H9 (cell line): Measurements from ENCODE around the gene PICALM. TPM values are rescaled to one million over a fixed set of nuclear protein-coding genes. Genes with fewer than 3 reads are reported as not detected.

Experiments
- DNase-seq: peaks from one replicate; pipeline ENCODE4 v3.0.0-alpha.2; 2017
- H2AFZ ChIP-seq: one replicate; pipeline ENCODE4 v1.6.1; 2013; ENCODE audit warnings: mild to moderate bottlenecking, low read length, control low read depth, moderate library complexity
- H2AK5ac ChIP-seq: 2 replicates; pipeline ENCODE4 v1.6.1; 2013; ENCODE audit warnings: low read length, control low read depth, mixed read lengths; ENCODE audit not compliant: insufficient read length
- H2BK120ac ChIP-seq: one replicate; pipeline ENCODE4 v1.6.1; 2013; ENCODE audit warnings: low read depth, mild to moderate bottlenecking, low read length, control low read depth, inconsistent platforms; ENCODE audit not compliant: poor library complexity, severe bottlenecking
- H2BK12ac ChIP-seq: 2 replicates; pipeline ENCODE4 v1.6.1; 2013; ENCODE audit warnings: low read length, control low read depth, mixed read lengths, low read depth; ENCODE audit not compliant: insufficient read length
- H2BK15ac ChIP-seq: 2 replicates; pipeline ENCODE4 v1.6.1; 2013; ENCODE audit warnings: low read depth, low read length, control low read depth
- H2BK20ac ChIP-seq: one replicate; pipeline ENCODE4 v1.6.1; 2013; ENCODE audit warnings: low read depth, mild to moderate bottlenecking, low read length, control low read depth, inconsistent platforms; ENCODE audit not compliant: poor library complexity, severe bottlenecking
- H2BK5ac ChIP-seq: 2 replicates; pipeline ENCODE4 v1.6.1; 2013; ENCODE audit warnings: low read length, control low read depth, mixed read lengths; ENCODE audit not compliant: insufficient read length
- H3K14ac ChIP-seq: 2 replicates; pipeline ENCODE4 v1.6.1; 2013; ENCODE audit warnings: low read length, control low read depth; ENCODE audit not compliant: insufficient read depth
- H3K18ac ChIP-seq: 2 replicates; pipeline ENCODE4 v1.6.1; 2013; ENCODE audit warnings: low read depth, mild to moderate bottlenecking, mixed read lengths, low read length, control low read depth; ENCODE audit not compliant: insufficient read length
- H3K23ac ChIP-seq: 2 replicates; pipeline ENCODE4 v1.6.1; 2013; ENCODE audit warnings: low read length, control low read depth, mixed read lengths, low read depth; ENCODE audit not compliant: insufficient read length
- H3K23me2 ChIP-seq: 2 replicates; pipeline ENCODE4 v1.6.1; 2013; ENCODE audit warnings: low read depth, mild to moderate bottlenecking, mixed read lengths, low read length, control low read depth; ENCODE audit not compliant: insufficient read length, poor library complexity, severe bottlenecking
- H3K27ac ChIP-seq: 2 replicates; pipeline ENCODE4 v1.5.1; 2013; ENCODE audit warnings: low read length, control low read depth, mixed read lengths, low read depth; ENCODE audit not compliant: insufficient read length
- H3K27me3 ChIP-seq: 2 replicates; pipeline ENCODE4 v1.6.1; 2013; ENCODE audit warnings: low read length, control low read depth, inconsistent platforms; ENCODE audit not compliant: insufficient read depth
- H3K4ac ChIP-seq: 2 replicates; pipeline ENCODE4 v1.6.1; 2013; ENCODE audit warnings: low read depth, mild to moderate bottlenecking, control low read depth, inconsistent platforms, low read length, moderate library complexity
- H3K4me1 ChIP-seq: 2 replicates; pipeline ENCODE4 v1.6.1; 2013; ENCODE audit warnings: low read length, control low read depth, inconsistent platforms; ENCODE audit not compliant: insufficient read depth
- H3K4me2 ChIP-seq: 2 replicates; pipeline ENCODE4 v1.6.1; 2013; ENCODE audit warnings: low read length, control low read depth, mixed read lengths; ENCODE audit not compliant: insufficient read length, insufficient read depth
- H3K56ac ChIP-seq: 2 replicates; pipeline ENCODE4 v1.6.1; 2013; ENCODE audit warnings: low read depth, mild to moderate bottlenecking, mixed read lengths, low read length, control low read depth; ENCODE audit not compliant: insufficient read length
- H3K79me1 ChIP-seq: 2 replicates; pipeline ENCODE4 v1.6.1; 2013; ENCODE audit warnings: low read depth, mild to moderate bottlenecking, moderate library complexity, low read length, control low read depth, inconsistent platforms; ENCODE audit not compliant: insufficient read depth, poor library complexity, severe bottlenecking
- H3K79me2 ChIP-seq: 2 replicates; pipeline ENCODE4 v1.6.1; 2013; ENCODE audit warnings: low read length, control low read depth, inconsistent platforms; ENCODE audit not compliant: insufficient read depth
- H3K9ac ChIP-seq: 2 replicates; pipeline ENCODE4 v1.6.1; 2013; ENCODE audit warnings: low read length, control low read depth, mixed read lengths; ENCODE audit not compliant: insufficient read length; ENCODE audit errors: extremely low read depth
- H3K9me3 ChIP-seq: one replicate; pipeline ENCODE4 v1.6.1; 2013; ENCODE audit warnings: low read depth, low read length, inconsistent platforms; ENCODE audit not compliant: control insufficient read depth
- H3T11ph ChIP-seq: one replicate; pipeline ENCODE4 v1.6.1; 2013; ENCODE audit warnings: mild to moderate bottlenecking, low read length, control low read depth, inconsistent platforms
- H4K20me1 ChIP-seq: one replicate; pipeline ENCODE4 v1.6.1; 2013; ENCODE audit not compliant: control insufficient read depth, insufficient read length, insufficient read depth
- H4K5ac ChIP-seq: 2 replicates; pipeline ENCODE4 v1.6.1; 2013; ENCODE audit warnings: low read depth, mild to moderate bottlenecking, mixed read lengths, low read length, control low read depth; ENCODE audit not compliant: insufficient read length
- H4K8ac ChIP-seq: replicated peaks from 2 replicates; pipeline ENCODE4 v1.6.1; 2013; ENCODE audit warnings: low read length, control low read depth, mixed read lengths, low read depth; ENCODE audit not compliant: insufficient read length
- H4K91ac ChIP-seq: 2 replicates; pipeline ENCODE4 v1.6.1; 2013; ENCODE audit warnings: low read depth, mild to moderate bottlenecking, moderate library complexity, mixed read lengths, low read length, control low read depth; ENCODE audit not compliant: insufficient read length
- H3K27ac Mint-ChIP-seq, 3 experiments: 2 replicates in 2 of 3; 3 replicates in 1 of 3; pipeline ENCODE4 v1.8.0; 2020 to 2021; ENCODE audit warnings: mixed read lengths in 3 of 3, mild to moderate bottlenecking in 1 of 3, moderate library complexity in 1 of 3
- H3K27me3 Mint-ChIP-seq: 2 replicates; pipeline ENCODE4 v1.8.0; 2021; ENCODE audit warnings: low read depth, mild to moderate bottlenecking, moderate library complexity, mixed read lengths
- H3K36me3 Mint-ChIP-seq, 3 experiments: 2 replicates in 2 of 3; 3 replicates in 1 of 3; pipeline ENCODE4 v1.8.0; 2020 to 2021; ENCODE audit warnings: low read depth in 3 of 3, mixed read lengths in 3 of 3; ENCODE audit not compliant: insufficient read depth in 1 of 3
- H3K4me1 Mint-ChIP-seq, 2 experiments: 2 replicates each; pipeline ENCODE4 v1.8.0; 2020; ENCODE audit warnings: mixed read lengths in 2 of 2
- H3K4me3 Mint-ChIP-seq, 2 experiments: 2 replicates in 1 of 2; 3 replicates in 1 of 2; pipeline ENCODE4 v1.8.0; 2020 to 2021; ENCODE audit warnings: mild to moderate bottlenecking in 2 of 2, mixed read lengths in 2 of 2, moderate library complexity in 1 of 2
- H3K9me3 Mint-ChIP-seq, 2 experiments: 2 replicates in 1 of 2; 3 replicates in 1 of 2; pipeline ENCODE4 v1.8.0; 2020; ENCODE audit warnings: mild to moderate bottlenecking in 2 of 2, mixed read lengths in 2 of 2, moderate library complexity in 1 of 2
- CTCF ChIP-seq: fragments of 200-600 bp; sonication (generic); conservative IDR thresholded peaks from 3 replicates; pipeline ENCODE4 v1.8.0; 2021; ENCODE audit warnings: antibody characterized with exemption, mild to moderate bottlenecking
- WGBS: extraction: QIAGEN DNeasy Blood & Tissue Kit; methylation state at CpG from one replicate; pipeline ENCODE4 v1.1.7; 2013; ENCODE audit warnings: missing lambda C conversion rate, low lambda C conversion rate, mixed read lengths; ENCODE audit not compliant: insufficient read length; ENCODE audit errors: extremely low coverage; 5-methylcytosine and 5-hydroxymethylcytosine counted together
- long read RNA-seq: library from polyadenylated mRNA; unstranded; transcript quantifications from one replicate; pipeline ENCODE4 v2.0.0, GENCODE V29; 2020
- total RNA-seq: library from RNA; stranded (reverse); gene quantifications from 2 replicates; pipeline ENCODE4 v1.2.1, GENCODE V29; 2021

The PICALM gene
- 76.4 and 80.4 TPM in 2 replicates for total RNA-seq
- long read RNA-seq, partial matches to known transcripts = 8 of 29 reads
- long read RNA-seq, other reads (novel, unspliced or antisense) = 17 of 29 reads

GRCh38 chr11:86068951-86069407, at the start of gene PICALM:
PICALM (minus strand) TSS chr11:86069084; CDS start chr11:86068780, 304 bp downstream.
- Mint-ChIP-seq H3K4me1 (peaks cover 36 to 39% of the 10 kb centered on the region in 2 experiments), H3K4me3 (peak within 1 kb of the TSS; percentile 99 to 100), H3K27ac (peak within 1 kb of the TSS; percentile 97 to 99 (median 98)), H3K36me3 (0 out of 7 replicates have a peak, but pooled peaks cover 0 to 3% (median 0%) of the 10 kb centered on the region in 3 experiments), H3K9me3 (no peaks in the 10 kb centered on the region; a peak in 1 of 5 replicates), H3K27me3 (no peaks in the 10 kb centered on the region; the same call in 1 of the 2 replicates)
- peak within 1 kb of the TSS; percentile 67 for H4K5ac ChIP-seq
- H2BK12ac ChIP-seq = peak within 1 kb of the TSS; percentile 84
- peak within 1 kb of the TSS; percentile 98 for H3T11ph ChIP-seq
- no peak within 1 kb of the TSS for H3K56ac ChIP-seq
- peak within 1 kb of the TSS; percentile 11 for H2AFZ ChIP-seq
- no peak for TF ChIP-seq CTCF
- no peak within 1 kb of the TSS for H2BK15ac ChIP-seq
- WGBS = no CpG with 5 or more reads among the region's 48 CpGs
- DNase-seq = peak; percentile 98
- peaks cover 6% of the 10 kb centered on the region for H3K23me2 ChIP-seq
- H4K20me1 ChIP-seq = no peaks in the 10 kb centered on the region
- H3K4me2 ChIP-seq = peak within 1 kb of the TSS; percentile 87
- H3K18ac ChIP-seq = peak within 1 kb of the TSS; percentile 96
- peak within 1 kb of the TSS; percentile 47 for H4K91ac ChIP-seq
- H4K8ac ChIP-seq = no peak within 1 kb of the TSS
- no peaks in the 10 kb centered on the region for H3K27me3 ChIP-seq
- no peaks in the 10 kb centered on the region; the same call in 1 of the 2 replicates for H3K4me1 ChIP-seq
- H3K79me1 ChIP-seq = peaks cover 7% of the 10 kb centered on the region
- H2BK5ac ChIP-seq = peak within 1 kb of the TSS; percentile 73
- no peaks in the 10 kb centered on the region for H3K9me3 ChIP-seq
- H2AK5ac ChIP-seq = no peak within 1 kb of the TSS
- H3K14ac ChIP-seq = peak within 1 kb of the TSS; percentile 95
- H2BK120ac ChIP-seq = peak within 1 kb of the TSS; percentile 94
- peak within 1 kb of the TSS; percentile 96 for H2BK20ac ChIP-seq
- peak within 1 kb of the TSS; percentile 95 for H3K27ac ChIP-seq
- H3K23ac ChIP-seq = no peak within 1 kb of the TSS
- H3K79me2 ChIP-seq = peaks cover 34% of the 10 kb centered on the region
- peak within 1 kb of the TSS; percentile 92; the same call in 1 of the 2 replicates for H3K4ac ChIP-seq
- H3K9ac ChIP-seq = peak within 1 kb of the TSS; percentile 94
